ENCODE results near the gene DNAH6. TPM values are rescaled to one million over a fixed set of nuclear protein-coding genes. Genes with fewer than 3 reads are reported as not detected.

DNAH6 gene
- total and polyA plus RNA-seq, 2 of the 13 experiments (the other 11 are each of a cell fraction or from before 2014, with no cell fraction given), result 0.01 TPM; not detected in 1

DNA sequence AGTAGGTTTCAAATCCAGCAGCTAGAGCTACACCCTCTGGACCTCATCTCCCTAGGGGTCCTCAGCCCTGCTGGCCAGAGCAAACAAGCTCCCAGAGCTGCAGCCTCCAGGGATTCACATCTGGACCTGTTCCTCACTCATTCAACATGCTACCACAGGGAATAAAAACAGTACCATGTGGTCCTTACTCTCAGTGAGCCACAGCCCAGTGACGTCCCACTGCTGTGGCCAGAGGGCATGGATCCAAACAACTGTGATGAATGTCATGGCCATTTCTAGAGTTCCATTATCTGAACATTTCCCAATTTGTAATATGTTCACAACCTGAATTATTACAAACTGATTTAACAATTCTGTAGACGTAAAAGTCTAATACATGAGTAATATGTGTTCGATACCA, 186.6 kb downstream of the DNAH6 start:
- intact Hi-C loops (cut with micrococcal nuclease; ENCODE audit: unreplicated experiment), result no loop called here
- no peaks in the 10 kb centered on the region for H3K79me2 ChIP-seq (ENCODE audit: insufficient read depth, low read length)
- no peak overlapping the region for H2AFZ ChIP-seq (ENCODE audit: low read length)
- 0 out of 2 replicates have a peak, but pooled peaks cover 6% of the 10 kb centered on the region for H3K9me3 ChIP-seq (ENCODE audit: low read length)
- H3K27me3 ChIP-seq (ENCODE audit: control insufficient read depth in 1 of 2, insufficient read depth in 2 of 2, low read length in 2 of 2), result no peaks in the 10 kb centered on the region
- H3K27ac ChIP-seq (ENCODE audit: extremely low read length, insufficient read depth, low read length), result no peak overlapping the region
- 43% methylated on average over 3 of the region's 3 CpGs for WGBS (ENCODE audit: low lambda C conversion rate)
- in situ Hi-C loops (cut with HindIII; ENCODE audit: extremely low pct_ligation_motif_present, low pct_unique_long_range_greater_than_20kb), result no loop called here
- TF ChIP-seq MXD4 (CRISPR knock-in tag; IDR thresholded peaks at IDR 0.05) (no peak), NFATC3 (CRISPR knock-in tag; IDR thresholded peaks at IDR 0.05) (no peak), RARA (CRISPR knock-in tag; IDR thresholded peaks at IDR 0.05) (no peak), ZFP82 (CRISPR knock-in tag; IDR thresholded peaks at IDR 0.05; ENCODE audit: borderline replicate concordance) (no peak), ARID4A (CRISPR knock-in tag; IDR thresholded peaks at IDR 0.05; ENCODE audit: borderline replicate concordance) (no peak), TP53 (CRISPR knock-in tag; conservative IDR thresholded peaks at IDR 0.05) (no peak), HOXA5 (CRISPR knock-in tag; IDR thresholded peaks at IDR 0.05) (no peak), JDP2 (CRISPR knock-in tag; IDR thresholded peaks at IDR 0.05; ENCODE audit: borderline replicate concordance) (no peak), NBN (conservative IDR thresholded peaks at IDR 0.05) (no peak), TRIM24 (CRISPR knock-in tag; IDR thresholded peaks at IDR 0.05) (no peak), NCOA2 (CRISPR knock-in tag; IDR thresholded peaks at IDR 0.05) (no peak), FOXO1 (CRISPR knock-in tag; IDR thresholded peaks at IDR 0.05) (no peak), DMAP1 (CRISPR knock-in tag; IDR thresholded peaks at IDR 0.05) (no peak), MAFG (CRISPR knock-in tag; IDR thresholded peaks at IDR 0.05) (no peak), CCDC6 (CRISPR knock-in tag; IDR thresholded peaks at IDR 0.05) (no peak), FOXP1 (IDR thresholded peaks at IDR 0.05) (no peak), FOXP1 (CRISPR knock-in tag; IDR thresholded peaks at IDR 0.05) (no peak)
- TF ChIP-seq, protein P1, sequence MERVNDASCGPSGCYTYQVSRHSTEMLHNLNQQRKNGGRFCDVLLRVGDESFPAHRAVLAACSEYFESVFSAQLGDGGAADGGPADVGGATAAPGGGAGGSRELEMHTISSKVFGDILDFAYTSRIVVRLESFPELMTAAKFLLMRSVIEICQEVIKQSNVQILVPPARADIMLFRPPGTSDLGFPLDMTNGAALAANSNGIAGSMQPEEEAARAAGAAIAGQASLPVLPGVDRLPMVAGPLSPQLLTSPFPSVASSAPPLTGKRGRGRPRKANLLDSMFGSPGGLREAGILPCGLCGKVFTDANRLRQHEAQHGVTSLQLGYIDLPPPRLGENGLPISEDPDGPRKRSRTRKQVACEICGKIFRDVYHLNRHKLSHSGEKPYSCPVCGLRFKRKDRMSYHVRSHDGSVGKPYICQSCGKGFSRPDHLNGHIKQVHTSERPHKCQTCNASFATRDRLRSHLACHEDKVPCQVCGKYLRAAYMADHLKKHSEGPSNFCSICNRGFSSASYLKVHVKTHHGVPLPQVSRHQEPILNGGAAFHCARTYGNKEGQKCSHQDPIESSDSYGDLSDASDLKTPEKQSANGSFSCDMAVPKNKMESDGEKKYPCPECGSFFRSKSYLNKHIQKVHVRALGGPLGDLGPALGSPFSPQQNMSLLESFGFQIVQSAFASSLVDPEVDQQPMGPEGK (CRISPR knock-in tag; IDR thresholded peaks at IDR 0.05), result no peak
- TF ChIP-seq, protein P2, sequence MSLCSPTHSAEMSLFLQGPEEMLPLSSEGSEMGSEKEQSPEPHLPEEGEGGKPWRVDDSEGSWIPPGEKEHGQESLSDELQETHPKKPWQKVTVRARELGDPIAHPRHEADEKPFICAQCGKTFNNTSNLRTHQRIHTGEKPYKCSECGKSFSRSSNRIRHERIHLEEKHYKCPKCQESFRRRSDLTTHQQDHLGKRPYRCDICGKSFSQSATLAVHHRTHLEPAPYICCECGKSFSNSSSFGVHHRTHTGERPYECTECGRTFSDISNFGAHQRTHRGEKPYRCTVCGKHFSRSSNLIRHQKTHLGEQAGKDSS (CRISPR knock-in tag; IDR thresholded peaks at IDR 0.05; ENCODE audit: borderline replicate concordance, low read depth), result no peak
- FAIRE-seq (no peak), DNase-seq (ENCODE audit: low spot score) (no peak), ATAC-seq (no peak)
- ChIA-PET CTCF (ENCODE audit: low intra/inter-chr PET ratio, low total read pairs) (no interaction called here), POLR2A (no interaction called here)
- no peak overlapping the region for H3K9ac ChIP-seq (ENCODE audit: insufficient read depth, low read depth, low read length)
- H3K36me3 ChIP-seq (replicated peaks in 1 of 2; ENCODE audit: control insufficient read depth in 1 of 2, insufficient read depth in 2 of 2, low read length in 2 of 2), result no peaks in the 10 kb centered on the region
- no peaks in the 10 kb centered on the region for H4K20me1 ChIP-seq (ENCODE audit: insufficient read depth, low read length)
- H3K4me2 ChIP-seq (ENCODE audit: low read depth, low read length), result no peak overlapping the region
- H3K4me1 ChIP-seq (ENCODE audit: insufficient read depth, low read length), result no peaks in the 10 kb centered on the region
- no TSS peak for BruUV-seq (replicated peaks)
- H3K4me3 ChIP-seq (replicated peaks in 1 of 3; ENCODE audit: insufficient read depth in 1 of 3, low read depth in 2 of 3, low read length in 3 of 3), result no peak overlapping the region
